B cell (primary cell): ENCODE data around the gene KCTD13. TPM values are rescaled to one million over a fixed set of nuclear protein-coding genes. Genes with fewer than 3 reads are reported as not detected.
"Not testable (repeated sequence)": the region's sequence is repeated elsewhere in the genome, so short reads cannot be mapped to it uniquely, and the experiment has no call there.

ENCODE experiments used
- ATAC-seq: fragments of 200-7000 bp; cut with Tn5 transposase; one replicate; pipeline ENCODE4 v1.10.0; 2021; ENCODE audit warnings: low read depth, mild to moderate bottlenecking, moderate number of reproducible peaks, moderate library complexity
- CTCF ChIA-PET: fragments of 350-600 bp; sonication (Branson Sonifier 250); formaldehyde crosslinking; loops from one replicate; lab custom pipeline; 2021; ENCODE audit warnings: antibody characterized with exemption, inconsistent platforms; lab: Charles Lee
- POLR2A ChIA-PET: fragments of 350-600 bp; sonication (Branson Sonifier 250); formaldehyde crosslinking; loops from one replicate; lab custom pipeline; 2021; ENCODE audit warnings: antibody characterized with exemption; lab: Charles Lee
- DNase-seq: peaks from one replicate; pipeline ENCODE4 v3.0.0; 2013
- H2AFZ ChIP-seq: 2 replicates; pipeline ENCODE4 v1.6.1; 2012; ENCODE audit warnings: mild to moderate bottlenecking, low read depth, low read length; ENCODE audit not compliant: insufficient read depth, poor library complexity, severe bottlenecking
- H3K27ac ChIP-seq, 2 donors: 1 replicate in 1 of 2; 2 replicates in 1 of 2; pipeline ENCODE4 v1.5.1; 2012 to 2013; ENCODE audit warnings: low read length in 2 of 2, mild to moderate bottlenecking in 2 of 2, moderate library complexity in 1 of 2
- H3K27me3 ChIP-seq, 4 experiments: fragments of 200-600 bp in 1 of 4; sonication (generic) in 1 of 4; replicated peaks in 1 of 4; 1 replicate in 2 of 4; 2 replicates in 2 of 4; pipeline versions ENCODE4 v1.6.1 to v1.7.0; 2013 to 2016; ENCODE audit warnings: low read length in 3 of 4, mild to moderate bottlenecking in 2 of 4, mixed read lengths in 1 of 4, moderate library complexity in 1 of 4; ENCODE audit not compliant: insufficient read depth in 4 of 4, control insufficient read depth in 3 of 4; ENCODE audit errors: control extremely low read depth in 1 of 4
- H3K36me3 ChIP-seq, 2 experiments: replicated peaks in 1 of 2; 1 replicate in 1 of 2; 2 replicates in 1 of 2; pipeline versions ENCODE4 v1.6.1 to v1.7.1; 2013; ENCODE audit warnings: low read length in 1 of 2; ENCODE audit not compliant: insufficient read depth in 2 of 2, control insufficient read depth in 1 of 2; ENCODE audit errors: control extremely low read depth in 1 of 2, extremely low read depth in 1 of 2
- H3K4me1 ChIP-seq, 2 donors: fragments of 200-600 bp in 1 of 2; sonication (generic) in 1 of 2; 1 replicate in 1 of 2; 2 replicates in 1 of 2; pipeline versions ENCODE4 v1.5.1 to v1.6.1; 2013 to 2017; ENCODE audit warnings: low read length in 2 of 2; ENCODE audit not compliant: control insufficient read depth in 2 of 2, insufficient read depth in 2 of 2
- H3K4me2 ChIP-seq: replicated peaks from 2 replicates; pipeline ENCODE3; 2012; ENCODE audit warnings: mild to moderate bottlenecking, low read depth, low read length; ENCODE audit not compliant: poor library complexity, severe bottlenecking
- H3K4me3 ChIP-seq, 5 experiments: fragments of 200-600 bp in 1 of 5; sonication (generic) in 1 of 5; 1 replicate in 3 of 5; 2 replicates in 2 of 5; pipeline versions ENCODE4 v1.5.1 to v1.7.0; 2011 to 2016; ENCODE audit warnings: low read length in 4 of 5, mild to moderate bottlenecking in 4 of 5, low read depth in 2 of 5, control low read depth in 1 of 5, moderate library complexity in 1 of 5; ENCODE audit not compliant: insufficient read depth in 1 of 5; ENCODE audit errors: control extremely low read depth in 1 of 5, extremely low read depth in 1 of 5
- H3K79me2 ChIP-seq: fragments of 200-600 bp; sonication (generic); one replicate; pipeline ENCODE4 v1.6.0; 2016; ENCODE audit warnings: low read length; ENCODE audit not compliant: control insufficient read depth, insufficient read depth
- H3K9ac ChIP-seq: fragments of 200-600 bp; sonication (generic); 2 replicates; pipeline ENCODE4 v1.6.1; 2017; ENCODE audit warnings: mild to moderate bottlenecking, low read length, moderate library complexity
- H3K9me3 ChIP-seq, 3 donors: one replicate each; pipeline versions ENCODE4 v1.6.1 to v1.7.1; 2013; ENCODE audit warnings: low read length in 2 of 3; ENCODE audit not compliant: control insufficient read depth in 2 of 3, insufficient read depth in 1 of 3; ENCODE audit errors: control extremely low read depth in 1 of 3
- H4K20me1 ChIP-seq: 2 replicates; pipeline ENCODE4 v1.6.0; 2012; ENCODE audit warnings: mild to moderate bottlenecking, low read length; ENCODE audit not compliant: insufficient read depth, control insufficient read depth, poor library complexity, severe bottlenecking
- H3K27ac Mint-ChIP-seq: one replicate; pipeline ENCODE4 v1.8.0; 2021; ENCODE audit warnings: mixed read lengths
- H3K27me3 Mint-ChIP-seq: one replicate; pipeline ENCODE4 v1.8.0; 2021; ENCODE audit warnings: mixed read lengths
- H3K4me1 Mint-ChIP-seq: one replicate; pipeline ENCODE4 v1.8.0; 2021; ENCODE audit warnings: mixed read lengths
- H3K4me3 Mint-ChIP-seq: one replicate; pipeline ENCODE4 v1.8.0; 2021; ENCODE audit warnings: mixed read lengths
- H3K9me3 Mint-ChIP-seq: one replicate; pipeline ENCODE4 v1.8.0; 2022; ENCODE audit warnings: mixed read lengths; ENCODE audit not compliant: insufficient read depth
- EZH2 ChIP-seq: IDR thresholded peaks from 2 replicates; pipeline ENCODE4 v1.6.1; 2012; ENCODE audit warnings: borderline replicate concordance, low read depth, mild to moderate bottlenecking, moderate library complexity, low read length; ENCODE audit not compliant: insufficient read depth, poor library complexity, severe bottlenecking
- WGBS: methylation state at CpG from one replicate; pipeline ENCODE4 v1.1.5; 2013; ENCODE audit warnings: missing lambda C conversion rate; ENCODE audit not compliant: insufficient coverage; 5-methylcytosine and 5-hydroxymethylcytosine counted together
- intact Hi-C: fragments of 100-400 bp; cut with micrococcal nuclease; formaldehyde crosslinking; loops from one replicate; pipeline ENCODE4 v1.10.0; 2022
- polyA plus RNA-seq: library from polyadenylated mRNA; depleted of rRNA; stranded (reverse); fragments of >200 nt; gene quantifications from 2 replicates; pipeline ENCODE4 v1.2.3, GENCODE V29; 2012
- total RNA-seq, 2 donors: library from RNA; stranded (reverse); fragments of 120-200 nt in 1 of 2; gene quantifications; 1 replicate in 1 of 2; 2 replicates in 1 of 2; pipeline versions ENCODE4 v1.2.3 to v1.2.4, GENCODE V29; 2013 to 2022
- TF ChIP-seq, protein P1 (sequence below): fragments of 200-600 bp; IDR thresholded peaks from one replicate; pipeline ENCODE4 v1.8.0; 2022; ENCODE audit warnings: antibody characterized with exemption, mild to moderate bottlenecking

KCTD13 gene
- total and polyA plus RNA-seq, 2 donors (not counting 1 experiment from before 2014, with no cell fraction given), result 61.5 to 74.3 TPM

DNA sequence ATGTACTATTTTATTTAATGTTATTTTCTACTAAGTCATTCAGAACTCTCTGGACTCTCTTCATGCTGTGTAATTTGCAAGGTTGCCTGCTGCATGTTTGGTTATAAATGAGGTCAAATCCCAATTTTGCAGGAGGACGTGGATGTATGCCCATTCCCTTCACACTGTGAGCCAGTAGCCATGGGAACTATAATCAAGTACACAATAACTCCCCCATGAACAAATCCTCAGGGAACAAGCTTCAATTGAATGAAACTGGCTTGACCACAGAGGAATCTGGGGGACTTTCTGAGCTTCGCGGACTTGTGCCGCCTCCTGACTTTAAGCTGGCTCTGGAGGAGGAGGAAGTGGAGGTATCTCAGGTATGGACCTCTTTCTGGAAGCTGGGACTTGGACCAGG lies 14.6 kb upstream of the KCTD13 start:
- Histone ChIP-seq H3K36me3 (no peaks in the 10 kb centered on the region), H3K4me2 (no peak overlapping the region), H3K27me3 (peaks cover 0 to 21% (median 6%) of the 10 kb centered on the region in 4 experiments), H2AFZ (no peak overlapping the region), H4K20me1 (no peaks in the 10 kb centered on the region), H3K9ac (no peak overlapping the region), H3K9me3 (peaks cover 0 to 4% (median 4%) of the 10 kb centered on the region in 3 donors), H3K4me1 (no peaks in the 10 kb centered on the region), H3K4me3 (no peak overlapping the region), H3K27ac (no peak overlapping the region), H3K79me2 (no peaks in the 10 kb centered on the region)
- no peaks in the 10 kb centered on the region for H3K4me1 Mint-ChIP-seq
- POLR2A ChIA-PET, result no interaction called here
- peaks cover 3% of the 10 kb centered on the region for H3K9me3 Mint-ChIP-seq
- CTCF ChIA-PET, result interaction anchor here (0.6 kb wide), 1 partner anchor 280 kb away, joined by 3 read pairs; no protein-coding TSS in a partner anchor
- H3K27me3 Mint-ChIP-seq, result peaks cover 21% of the 10 kb centered on the region
- no peak for TF ChIP-seq EZH2
- TF ChIP-seq, protein P1, sequence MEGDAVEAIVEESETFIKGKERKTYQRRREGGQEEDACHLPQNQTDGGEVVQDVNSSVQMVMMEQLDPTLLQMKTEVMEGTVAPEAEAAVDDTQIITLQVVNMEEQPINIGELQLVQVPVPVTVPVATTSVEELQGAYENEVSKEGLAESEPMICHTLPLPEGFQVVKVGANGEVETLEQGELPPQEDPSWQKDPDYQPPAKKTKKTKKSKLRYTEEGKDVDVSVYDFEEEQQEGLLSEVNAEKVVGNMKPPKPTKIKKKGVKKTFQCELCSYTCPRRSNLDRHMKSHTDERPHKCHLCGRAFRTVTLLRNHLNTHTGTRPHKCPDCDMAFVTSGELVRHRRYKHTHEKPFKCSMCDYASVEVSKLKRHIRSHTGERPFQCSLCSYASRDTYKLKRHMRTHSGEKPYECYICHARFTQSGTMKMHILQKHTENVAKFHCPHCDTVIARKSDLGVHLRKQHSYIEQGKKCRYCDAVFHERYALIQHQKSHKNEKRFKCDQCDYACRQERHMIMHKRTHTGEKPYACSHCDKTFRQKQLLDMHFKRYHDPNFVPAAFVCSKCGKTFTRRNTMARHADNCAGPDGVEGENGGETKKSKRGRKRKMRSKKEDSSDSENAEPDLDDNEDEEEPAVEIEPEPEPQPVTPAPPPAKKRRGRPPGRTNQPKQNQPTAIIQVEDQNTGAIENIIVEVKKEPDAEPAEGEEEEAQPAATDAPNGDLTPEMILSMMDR, result no peak
- H3K27ac Mint-ChIP-seq, result no peak overlapping the region
- ATAC-seq (no peak), DNase-seq (no peak)
- H3K4me3 Mint-ChIP-seq, result no peak overlapping the region
- intact Hi-C loops, result no loop called here
- WGBS, result 98% methylated on average over 4 of the region's 4 CpGs

DNA sequence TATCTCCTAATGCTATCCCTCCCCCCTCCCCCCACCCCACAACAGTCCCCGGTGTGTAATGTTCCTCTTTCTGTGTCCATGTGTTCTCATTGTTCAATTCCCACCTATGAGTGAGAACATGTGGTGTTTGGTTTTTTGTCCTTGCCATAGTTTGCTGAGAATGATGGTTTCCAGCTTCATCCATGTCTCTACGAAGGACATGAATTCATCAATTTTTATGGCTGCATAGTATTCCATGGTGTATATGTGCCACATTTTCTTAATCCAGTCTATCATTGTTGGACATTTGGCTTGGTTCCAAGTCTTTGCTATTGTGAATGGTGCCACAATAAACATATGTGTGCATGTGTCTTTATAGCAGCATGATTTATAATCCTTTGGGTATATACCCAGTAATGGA lies 5.7 kb upstream of the KCTD13 start:
- H2AFZ ChIP-seq, H3K27ac Mint-ChIP-seq, H4K20me1 ChIP-seq, H3K79me2 ChIP-seq, H3K4me3 ChIP-seq, H3K9me3 ChIP-seq, DNase-seq, H3K27ac ChIP-seq, H3K9ac ChIP-seq, H3K9me3 Mint-ChIP-seq, CTCF ChIA-PET, H3K36me3 ChIP-seq, H3K4me3 Mint-ChIP-seq, H3K4me1 ChIP-seq, POLR2A ChIA-PET, H3K4me1 Mint-ChIP-seq, ATAC-seq, intact Hi-C loops, H3K4me2 ChIP-seq, H3K27me3 ChIP-seq: not testable (repeated sequence)
- no CpG with 5 or more reads among the region's 2 CpGs for WGBS
- peaks cover 17% of the 10 kb centered on the region for H3K27me3 Mint-ChIP-seq
